Activated CD8-positive, alpha-beta memory T cell treated with anti-CD3 and anti-CD28 coated beads, Interleukin-2, amount 50 U/mL, for 24 hours (primary cell): Measurements from ENCODE around the gene LRRC14B.
"Not testable (repeated sequence)": the region's sequence is repeated elsewhere in the genome, so short reads cannot be mapped to it uniquely, and the experiment has no call there.

Experiments used
- DNase-seq: peaks from one replicate; pipeline ENCODE4 v3.0.0-alpha.2; 2020; ENCODE audit errors: extremely low read depth

LRRC14B gene

DNA sequence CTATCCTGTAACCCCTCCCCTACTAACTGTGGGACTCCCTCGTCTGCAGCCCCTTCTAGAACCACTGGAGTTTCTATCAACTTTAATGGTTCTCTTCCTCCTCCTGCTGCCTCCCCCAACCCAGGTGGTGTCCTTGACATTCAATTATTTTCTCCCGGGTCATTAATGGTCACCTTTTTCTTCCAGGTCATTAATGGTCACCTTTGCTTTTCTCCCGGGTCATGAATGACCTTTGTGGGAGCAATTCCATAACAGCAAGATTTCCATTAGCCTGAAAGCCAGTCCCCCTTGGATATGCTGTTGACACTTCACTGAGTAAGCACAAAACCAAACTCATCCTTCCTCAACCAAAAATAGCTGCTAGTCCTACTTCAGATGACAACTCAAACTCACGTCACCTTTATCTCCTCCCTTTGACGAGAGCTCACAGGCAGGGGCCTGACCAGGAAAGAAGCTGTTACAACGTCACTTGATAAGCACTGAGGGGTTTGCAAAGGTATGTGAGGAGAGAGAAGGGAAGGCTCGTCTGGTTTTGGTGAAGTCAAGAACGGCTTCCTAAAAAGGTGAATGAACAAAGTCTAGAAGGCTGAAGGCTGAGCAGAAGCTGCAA, 15.7 kb downstream of the LRRC14B start:
- DNase-seq: no peak

DNA sequence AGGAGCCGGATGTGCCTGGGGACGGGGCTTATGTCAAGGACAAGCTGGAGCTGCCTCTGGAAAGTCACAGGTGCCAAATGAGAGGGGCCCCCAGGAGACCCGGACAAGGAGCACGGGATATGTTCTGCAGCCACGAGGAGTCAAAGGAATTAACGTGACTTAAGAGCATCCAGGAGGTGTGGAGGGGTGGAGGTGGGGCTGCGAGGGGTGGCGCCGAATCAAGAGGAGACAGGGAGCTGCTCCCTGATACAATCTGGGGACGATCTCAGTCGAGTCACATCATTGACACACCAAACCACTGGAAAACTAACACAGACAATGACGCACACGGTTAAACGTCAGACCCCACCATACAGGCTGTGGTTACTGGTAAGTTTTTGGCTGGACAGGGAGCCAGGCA, 16.3 kb downstream of the LRRC14B start:
- no peak for DNase-seq

DNA sequence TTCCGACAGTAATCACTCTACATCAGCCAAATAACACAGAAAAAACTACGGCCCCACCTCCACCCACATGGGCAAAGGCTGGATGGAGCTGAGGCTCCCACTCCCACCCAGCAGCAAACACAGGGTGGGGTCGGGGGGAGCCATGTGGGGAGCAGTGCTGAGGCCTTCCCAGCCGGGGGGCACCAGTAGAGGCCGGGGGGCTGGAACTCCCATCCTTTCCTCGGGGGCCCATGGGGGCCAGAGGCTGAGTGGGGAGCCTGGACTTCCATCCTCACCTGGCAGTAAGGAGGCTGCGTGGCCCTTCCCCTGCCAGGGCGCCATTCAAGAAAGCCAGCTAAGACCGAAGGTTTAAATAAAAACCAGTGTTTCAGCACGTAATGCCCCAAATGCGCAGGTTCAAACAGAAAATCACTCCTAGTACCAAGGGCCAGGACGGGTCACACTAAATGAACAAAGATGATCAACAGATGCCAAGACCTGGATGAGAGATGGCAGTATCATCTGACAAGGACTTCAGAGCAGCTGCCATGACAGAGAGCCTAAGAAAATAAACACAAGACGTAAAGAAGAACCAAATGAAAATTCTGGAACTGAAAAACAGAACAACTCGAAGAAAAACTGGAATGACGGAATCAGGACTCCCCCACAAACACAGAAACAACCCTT, 17.3 kb downstream of the LRRC14B start:
- no peak for DNase-seq

DNA sequence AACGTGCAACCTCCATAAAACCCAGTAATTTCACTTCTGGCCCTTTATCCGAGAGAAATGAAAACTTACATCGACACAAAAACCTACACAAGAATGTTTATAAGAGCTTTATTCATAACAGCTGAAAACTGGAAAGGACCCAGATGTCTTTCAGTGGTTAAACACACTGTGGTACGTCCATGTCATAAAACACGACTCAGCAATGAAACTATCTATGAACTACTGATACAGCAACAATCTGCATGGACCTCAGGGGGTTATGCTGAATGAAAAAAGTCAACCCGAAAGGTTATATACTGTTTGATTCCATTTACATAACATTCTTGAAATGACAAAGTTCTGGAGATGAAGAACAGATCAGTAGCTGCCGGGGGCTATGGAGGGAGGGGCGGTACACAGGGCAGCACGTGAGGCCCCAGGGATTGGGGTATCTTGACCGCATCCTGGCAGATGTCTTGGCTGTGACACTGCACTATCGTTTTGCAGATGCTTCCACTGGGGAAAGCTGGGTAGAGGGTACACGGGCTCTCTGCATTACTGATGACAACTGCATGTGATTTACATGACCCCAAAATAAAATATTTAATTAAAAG, 22.6 kb downstream of the LRRC14B start:
- DNase-seq: no peak

DNA sequence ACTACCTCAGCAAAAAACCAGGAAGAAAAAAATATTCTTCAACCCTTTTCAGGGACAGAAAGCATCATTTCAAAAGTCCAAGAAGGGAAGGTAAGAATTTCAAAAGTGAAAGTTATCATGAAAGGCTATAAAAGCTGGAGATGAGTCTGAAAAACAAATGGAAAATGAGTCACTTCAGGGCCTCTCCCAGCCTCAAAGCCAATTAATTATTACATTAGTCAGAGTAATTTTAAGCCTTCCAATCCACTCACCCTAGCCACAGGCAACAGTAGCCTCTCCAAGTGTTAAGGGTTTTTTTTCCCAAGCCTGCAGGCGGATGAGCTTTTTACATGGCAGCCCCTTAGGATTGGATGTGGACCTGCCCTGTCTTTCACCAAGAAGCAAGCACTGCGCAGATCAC, 24.0 kb downstream of the LRRC14B start:
- not testable (repeated sequence) for DNase-seq

DNA sequence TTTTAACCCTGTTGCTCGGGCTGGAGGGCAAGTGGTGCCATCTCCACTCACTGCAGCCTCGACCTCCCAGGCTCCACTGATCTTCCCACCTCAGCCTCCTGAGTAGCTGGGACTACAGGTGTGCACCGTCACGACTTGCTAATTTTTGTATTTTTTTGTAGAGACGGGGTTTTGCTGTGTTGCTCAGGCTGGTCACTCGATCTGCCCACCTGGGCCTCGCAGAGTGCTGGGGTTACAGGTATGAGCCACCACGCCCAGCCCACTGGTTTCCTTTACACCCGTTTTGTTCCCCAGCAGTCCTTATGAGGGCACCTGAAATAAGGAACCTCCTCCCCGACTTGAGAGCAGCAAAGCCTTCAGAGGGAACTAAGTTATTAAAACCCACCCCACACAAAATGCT, 24.8 kb downstream of the LRRC14B start:
- not testable (repeated sequence) for DNase-seq

DNA sequence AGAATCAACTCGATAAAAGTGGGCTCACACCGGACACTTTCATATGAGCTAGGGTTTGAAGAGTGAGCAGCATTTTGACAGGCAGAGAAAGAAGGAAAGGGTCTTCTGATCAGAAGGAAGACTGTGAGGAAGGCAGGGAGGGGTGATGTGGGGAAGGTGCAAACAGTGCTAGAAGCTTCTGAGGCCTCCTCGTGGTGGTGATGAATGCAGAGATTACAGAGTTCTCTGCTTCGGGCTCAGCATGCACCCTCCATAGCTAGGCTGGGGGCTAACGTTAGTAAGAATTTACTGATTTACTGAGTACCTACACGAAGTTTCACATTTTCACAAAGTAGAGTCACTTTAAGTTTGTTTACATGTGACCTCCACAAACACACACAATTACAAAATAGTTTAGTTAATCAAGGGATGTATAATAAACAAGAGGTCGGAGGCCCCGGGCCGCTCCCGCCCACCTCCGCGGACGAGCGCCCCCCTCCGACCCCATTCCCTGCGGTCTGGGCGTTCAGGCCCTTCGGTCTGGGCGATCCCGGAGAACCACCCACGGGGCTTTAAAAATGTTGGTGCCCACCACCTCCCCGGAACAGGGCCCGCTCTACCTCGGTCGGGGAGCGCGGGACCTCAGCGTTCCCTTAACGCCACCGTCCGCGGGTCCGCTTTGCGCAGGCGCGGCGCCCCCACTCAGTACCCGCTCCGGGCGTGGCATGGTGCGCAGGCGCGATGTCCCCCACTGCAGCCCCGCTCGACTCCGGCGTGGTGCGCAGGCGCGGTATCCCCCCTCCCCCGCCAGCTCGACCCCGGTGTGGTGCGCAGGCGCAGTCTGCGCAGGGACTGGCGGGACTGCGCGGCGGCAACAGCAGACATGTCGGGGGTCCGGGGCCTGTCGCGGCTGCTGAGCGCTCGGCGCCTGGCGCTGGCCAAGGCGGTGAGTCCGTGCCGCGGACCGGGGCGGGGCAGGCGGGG, 26.5 kb downstream of the LRRC14B start, which contains the start of the genes CCDC127 and SDHA:
CCDC127 (minus strand) TSS at position 660 of the 963 bp plus-strand sequence. CDS start 1,304 bp downstream, outside the sequence.
SDHA (plus strand) TSS at position 827 of the 963 bp plus-strand sequence; CDS start at position 863, 36 bp downstream.
- peak; percentile 93 for DNase-seq

DNA sequence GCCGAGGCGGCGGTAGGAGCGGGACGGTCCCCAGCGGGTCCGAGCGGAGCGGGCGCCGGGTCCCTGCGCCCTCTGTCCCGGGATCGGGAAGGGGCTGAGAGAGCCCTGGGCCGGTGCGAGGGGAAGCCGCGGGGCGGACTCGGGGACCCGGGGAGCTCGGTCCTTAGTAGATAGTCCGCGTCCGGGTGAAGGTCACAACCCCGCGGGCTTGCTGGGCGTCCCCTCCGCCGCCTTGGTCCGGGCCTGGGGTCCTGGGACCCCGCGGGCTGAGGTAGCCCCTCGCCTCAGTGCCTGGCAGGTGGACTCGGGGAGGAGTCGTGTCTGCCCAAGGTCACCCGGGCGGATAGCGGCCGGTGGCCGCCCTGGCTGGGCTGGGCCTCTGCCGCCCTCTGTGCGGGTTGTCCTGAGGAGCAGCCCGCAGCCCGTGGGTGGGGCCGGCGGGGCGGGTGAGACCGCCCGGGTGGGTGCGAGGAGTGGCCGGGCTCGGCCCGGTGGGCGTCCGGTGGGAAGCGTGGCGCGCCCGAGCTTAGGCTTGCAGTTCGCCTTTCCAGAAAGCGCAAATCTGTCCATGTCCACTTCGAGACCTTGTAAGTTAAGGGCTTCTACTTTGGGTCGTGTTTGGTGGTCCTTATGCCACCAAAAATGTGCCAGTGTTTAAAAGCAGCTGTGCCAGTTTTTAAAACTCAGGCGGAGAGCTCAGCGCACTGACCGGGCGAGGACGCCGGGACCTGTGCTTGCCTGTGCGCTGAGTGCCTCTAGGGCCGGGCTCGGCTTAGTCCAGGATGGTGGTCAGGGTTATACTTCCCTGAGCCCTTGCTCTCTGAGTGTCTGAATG, 27.4 kb downstream of the LRRC14B start:
- no peak for DNase-seq

DNA sequence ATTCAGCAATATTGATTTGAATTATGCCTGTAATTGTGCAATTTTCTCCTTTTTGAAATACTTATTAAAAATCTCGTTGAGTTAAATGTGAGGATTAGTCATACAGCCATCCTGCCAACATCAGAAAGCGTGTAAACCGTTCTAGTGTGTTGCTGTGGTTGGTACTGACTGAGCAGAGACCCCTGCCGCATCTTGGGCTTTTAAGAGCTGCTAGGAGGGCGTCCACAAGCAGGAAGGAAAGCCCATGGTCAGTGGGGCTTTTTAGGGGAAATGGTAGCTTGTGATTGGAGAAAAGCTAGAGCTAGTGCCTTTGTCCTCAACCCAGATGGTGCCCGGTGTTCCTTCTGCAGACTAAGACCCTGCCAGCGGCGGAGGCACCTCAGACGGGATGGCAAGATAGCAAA, 28.2 kb downstream of the LRRC14B start:
- no peak for DNase-seq

DNA sequence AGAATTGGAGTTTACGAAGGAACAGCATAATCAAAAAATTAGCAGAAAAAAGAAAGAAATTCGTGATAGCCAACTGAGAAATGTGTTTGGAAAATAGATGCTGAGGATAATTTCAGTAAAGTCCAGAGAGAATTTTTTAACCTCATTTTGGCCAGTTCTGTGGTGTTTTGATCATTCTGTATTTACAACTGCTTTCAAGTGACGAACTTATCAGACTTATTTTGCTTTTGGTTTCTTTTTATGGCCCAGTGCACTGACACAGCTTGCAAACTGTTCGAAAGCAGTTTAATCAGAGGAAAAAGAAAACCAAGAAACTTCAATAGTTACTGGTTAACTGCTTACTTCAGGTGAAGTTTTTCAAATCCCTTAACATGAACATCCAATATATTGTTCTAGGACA, 28.7 kb downstream of the LRRC14B start:
- DNase-seq: no peak

DNA sequence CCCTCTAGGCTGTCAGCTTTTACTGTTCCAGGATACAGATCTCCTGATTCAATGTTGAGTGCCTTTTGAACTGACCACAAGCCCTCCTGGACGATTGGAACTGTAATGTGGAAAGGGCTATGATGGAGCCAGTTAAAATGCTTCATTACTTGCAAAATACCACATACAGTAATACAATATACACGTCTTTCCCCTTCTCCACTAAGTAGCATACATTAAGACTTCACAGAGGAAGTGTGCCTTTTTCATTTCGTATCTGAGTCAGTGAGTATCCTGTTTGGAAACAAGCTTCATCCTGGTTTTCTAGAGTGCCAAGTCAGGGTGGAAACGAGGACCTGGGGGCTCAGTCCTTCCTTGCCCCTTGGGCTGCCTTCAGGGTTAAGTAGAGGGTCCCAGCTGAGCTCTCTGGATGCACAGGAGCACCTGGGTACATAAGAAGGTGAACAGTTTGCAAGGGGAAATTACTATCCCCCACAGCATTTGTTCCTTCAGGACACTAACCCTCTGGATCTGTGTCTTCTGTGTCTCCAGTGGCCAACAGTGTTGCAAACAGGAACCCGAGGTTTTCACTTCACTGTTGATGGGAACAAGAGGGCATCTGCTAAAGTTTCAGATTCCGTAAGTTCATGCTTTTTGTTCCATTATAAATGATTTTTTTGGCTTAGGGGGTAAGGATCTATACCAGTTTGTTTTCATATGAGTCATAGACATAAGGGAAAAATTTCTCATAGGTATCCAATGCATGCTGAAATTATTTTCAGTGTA, 31.8 kb downstream of the LRRC14B start:
- DNase-seq: not testable (repeated sequence)

DNA sequence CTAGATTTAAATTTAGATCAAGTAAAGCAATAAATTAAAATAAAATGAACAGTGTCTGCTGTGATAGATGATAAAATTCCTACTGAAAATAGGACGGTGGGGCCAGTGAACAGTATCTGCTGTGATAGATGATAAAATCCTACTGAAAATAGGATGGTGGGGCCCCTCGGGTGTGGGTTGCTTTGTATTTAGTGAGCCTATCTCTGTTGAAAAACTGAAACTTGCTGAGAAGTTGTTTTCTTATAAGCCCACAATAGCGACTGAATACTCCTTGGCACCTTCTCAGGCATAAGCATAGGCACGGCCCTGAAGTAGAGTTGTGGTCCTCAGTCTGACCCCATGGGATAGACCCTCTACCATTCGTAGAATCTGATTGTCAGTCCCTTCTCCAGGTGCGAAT, 32.5 kb downstream of the LRRC14B start:
- no peak for DNase-seq

DNA sequence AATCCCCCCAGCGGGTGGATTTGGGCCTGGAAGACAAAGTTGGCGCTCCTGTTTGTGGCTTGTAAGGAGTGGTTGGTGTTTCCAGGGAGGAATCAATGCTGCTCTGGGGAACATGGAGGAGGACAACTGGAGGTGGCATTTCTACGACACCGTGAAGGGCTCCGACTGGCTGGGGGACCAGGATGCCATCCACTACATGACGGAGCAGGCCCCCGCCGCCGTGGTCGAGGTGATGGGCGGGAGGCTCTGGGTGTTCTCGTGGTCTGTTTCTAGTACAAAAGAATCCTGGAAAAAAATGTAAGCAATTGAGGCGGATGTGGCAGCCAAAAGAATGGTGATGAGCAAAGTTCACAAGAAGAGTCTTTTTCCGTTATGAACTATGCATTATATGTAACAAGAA, 34.0 kb downstream of the LRRC14B start:
- DNase-seq: no peak

DNA sequence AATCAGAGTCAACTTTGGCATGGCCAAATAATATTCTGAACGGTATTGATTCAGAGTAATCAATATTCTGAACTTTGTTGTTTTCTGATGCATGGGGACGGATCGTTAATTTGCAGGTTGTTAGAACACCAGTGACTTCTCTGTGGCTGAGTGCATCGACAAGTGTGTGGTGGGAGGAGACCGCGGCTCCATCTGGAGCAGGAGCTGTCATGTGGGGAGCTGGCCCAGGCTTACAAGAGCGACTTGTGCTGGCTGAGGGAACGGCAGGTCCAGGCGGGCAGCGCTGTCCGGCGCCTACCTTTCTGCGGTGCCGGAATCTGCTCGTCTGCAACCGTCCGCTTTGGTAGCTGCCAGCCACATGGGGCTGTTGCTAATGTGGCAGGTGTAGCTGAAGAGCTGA, 36.1 kb downstream of the LRRC14B start:
- DNase-seq: not testable (repeated sequence)

DNA sequence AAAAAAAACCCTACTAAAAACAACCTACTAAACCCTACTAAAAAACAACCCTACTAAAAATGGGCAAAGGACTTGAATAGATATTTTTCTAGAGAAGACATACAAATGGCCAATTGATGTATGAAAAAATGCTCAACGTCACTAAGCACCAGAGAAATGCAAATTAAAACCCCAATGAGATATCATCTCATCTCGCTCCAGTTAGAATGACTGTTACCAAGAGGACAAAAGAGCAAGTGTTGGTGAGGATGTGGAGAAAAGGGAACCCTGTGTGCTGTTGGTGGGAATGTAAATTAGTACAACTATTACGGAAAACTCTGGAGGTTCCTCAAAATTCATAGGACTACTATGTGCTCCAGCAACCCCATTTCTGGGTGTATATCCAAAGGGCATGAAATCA, 37.6 kb downstream of the LRRC14B start:
- DNase-seq: no peak

DNA sequence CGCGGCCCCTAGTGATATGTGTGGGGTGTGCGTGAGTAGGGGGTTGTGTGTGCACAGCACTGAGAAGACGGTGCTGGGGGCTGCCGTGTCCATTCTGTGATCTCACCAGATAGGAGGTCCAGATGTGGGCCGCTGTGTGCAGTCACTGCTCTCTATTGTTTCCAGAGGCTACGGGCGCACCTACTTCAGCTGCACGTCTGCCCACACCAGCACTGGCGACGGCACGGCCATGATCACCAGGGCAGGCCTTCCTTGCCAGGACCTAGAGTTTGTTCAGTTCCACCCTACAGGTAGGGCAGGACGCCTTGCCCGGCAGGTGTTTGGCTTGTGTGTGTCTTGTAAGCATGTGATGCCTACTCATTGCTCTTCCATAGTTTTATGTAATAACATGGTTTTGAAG, 39.4 kb downstream of the LRRC14B start:
- DNase-seq: no peak

DNA sequence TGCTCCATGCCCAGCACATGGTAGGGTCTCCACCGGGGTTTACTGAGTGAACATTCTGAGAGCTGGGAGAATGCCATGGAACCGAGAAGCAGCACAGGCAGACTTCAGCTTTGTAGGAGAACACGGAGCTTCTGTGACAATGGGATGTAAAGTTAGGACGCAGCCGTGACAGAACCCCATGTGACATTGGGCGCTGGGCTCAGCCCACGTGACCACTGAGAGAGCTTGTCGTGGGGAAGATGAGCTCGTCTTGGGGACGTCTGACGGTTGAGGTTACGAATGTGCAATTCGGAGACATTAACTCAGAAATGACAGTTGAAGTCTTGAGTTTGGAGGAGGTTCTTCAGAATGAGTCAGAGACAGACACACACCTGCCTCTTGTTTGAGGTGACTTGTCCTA, 40.4 kb downstream of the LRRC14B start:
- no peak for DNase-seq

DNA sequence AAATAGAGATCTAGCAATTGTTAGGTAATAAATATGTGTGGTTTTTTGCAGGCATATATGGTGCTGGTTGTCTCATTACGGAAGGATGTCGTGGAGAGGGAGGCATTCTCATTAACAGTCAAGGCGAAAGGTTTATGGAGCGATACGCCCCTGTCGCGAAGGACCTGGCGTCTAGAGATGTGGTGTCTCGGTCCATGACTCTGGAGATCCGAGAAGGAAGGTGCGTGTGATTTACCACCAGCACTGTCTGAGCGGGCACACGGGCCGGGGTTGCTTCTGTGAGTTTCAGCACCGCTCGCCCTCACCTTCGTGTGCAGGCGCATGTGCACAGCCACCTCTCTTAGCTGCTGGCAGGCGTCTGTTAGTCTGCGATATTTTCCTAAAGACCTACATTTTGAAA, 42.1 kb downstream of the LRRC14B start:
- DNase-seq: not testable (repeated sequence)

DNA sequence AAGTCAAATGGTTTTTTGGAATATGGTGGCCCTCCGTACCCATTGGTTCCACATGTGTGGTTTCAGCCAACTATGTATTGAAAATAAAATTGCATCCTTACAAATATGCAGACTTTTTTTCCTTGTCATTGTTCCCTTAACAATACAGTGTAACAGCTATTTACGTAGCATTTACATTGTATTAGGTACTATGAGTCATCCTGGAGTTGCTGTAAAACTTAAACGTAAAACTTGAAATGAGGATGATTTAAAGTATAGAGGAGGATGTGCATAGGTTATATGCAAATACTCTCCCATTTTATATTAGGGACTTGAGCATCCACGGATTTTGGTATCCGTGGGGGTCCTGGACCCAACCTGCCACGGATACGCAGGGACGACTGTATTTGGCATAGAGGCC, 43.2 kb downstream of the LRRC14B start:
- no peak for DNase-seq

DNA sequence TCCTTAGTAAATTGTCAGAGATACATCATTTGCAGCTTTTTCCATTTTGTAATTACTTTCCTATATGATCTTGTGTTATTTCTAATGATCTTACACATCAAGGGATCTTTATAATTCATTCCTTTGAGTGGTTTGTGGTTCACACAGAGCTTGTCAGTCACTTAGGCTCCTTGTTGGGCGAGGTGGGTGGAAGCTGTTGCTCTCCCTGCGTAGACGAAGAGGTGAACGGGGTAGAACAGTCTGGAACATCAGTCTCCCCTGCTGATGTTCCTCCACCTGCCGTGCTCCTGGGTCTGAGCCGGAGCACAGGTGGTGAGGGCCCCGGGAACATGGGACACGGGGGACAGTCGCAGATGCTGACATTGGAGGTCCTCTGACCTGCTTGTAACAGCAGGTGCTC, 44.2 kb downstream of the LRRC14B start:
- DNase-seq: not testable (repeated sequence)
